ENCODE data around the gene TOR2A.

Gene TOR2A

GRCh38 chr9:127694890-127695720 lies 40.0 kb downstream of the TOR2A start:
- DNase-seq = no peak

GRCh38 chr9:127693697-127694096 lies 41.4 kb downstream of the TOR2A start:
- no peak for DNase-seq

- DNase-seq = no peak
Measured at GRCh38 chr9:127693143-127693542, 42.0 kb downstream of the TOR2A start.

- no peak for DNase-seq
Measured at GRCh38 chr9:127692071-127692470, 43.0 kb downstream of the TOR2A start.

- DNase-seq = no peak
Measured at GRCh38 chr9:127690735-127691134, 44.4 kb downstream of the TOR2A start.

- DNase-seq = no peak
Measured at GRCh38 chr9:127689329-127690000, 45.6 kb downstream of the TOR2A start.

GRCh38 chr9:127686461-127687393 lies 48.4 kb downstream of the TOR2A start:
- no peak for DNase-seq

- DNase-seq = no peak
Measured at GRCh38 chr9:127684576-127684975, 50.5 kb downstream of the TOR2A start.

- no peak for DNase-seq
Measured at GRCh38 chr9:127683723-127684122, 51.4 kb downstream of the TOR2A start.

GRCh38 chr9:127682351-127683136 lies 52.5 kb downstream of the TOR2A start:
- no peak for DNase-seq

Data from effector CD8-positive, alpha-beta T cell (primary cell).